Naive thymus-derived CD8-positive, alpha-beta T cell (primary cell): ENCODE results near the gene GPR162. TPM values are rescaled to one million over a fixed set of nuclear protein-coding genes. Genes with fewer than 3 reads are reported as not detected.
"Not testable (repeated sequence)": the region's sequence is repeated elsewhere in the genome, so short reads cannot be mapped to it uniquely, and the experiment has no call there.

Source experiments
- ATAC-seq, 2 donors: fragments of 150-1000 bp; cut with Tn5 transposase in 1 of 2; sonication (Bioruptor Pico), chemical (Tn5 transposase) in 1 of 2; 1 replicate in 1 of 2; 2 replicates in 1 of 2; pipeline ENCODE4 v1.10.0; 2021; ENCODE audit warnings: mild to moderate bottlenecking in 2 of 2, moderate library complexity in 2 of 2
- POLR2A ChIA-PET: fragments of 350-600 bp; sonication (Branson Sonifier 250); formaldehyde crosslinking; loops from one replicate; lab custom pipeline; 2021; ENCODE audit warnings: antibody characterized with exemption; lab: Charles Lee
- DNase-seq, 10 donors: peaks; one replicate each; pipeline versions ENCODE4 v3.0.0 to v3.0.0-alpha.2; 2020 to 2022
- H3K27ac Mint-ChIP-seq, 10 donors: one replicate each; pipeline ENCODE4 v1.8.0; 2020 to 2022; ENCODE audit warnings: mild to moderate bottlenecking in 10 of 10, mixed read lengths in 10 of 10, moderate library complexity in 4 of 10, inconsistent platforms in 1 of 10
- H3K27me3 Mint-ChIP-seq, 5 donors: one replicate each; pipeline ENCODE4 v1.8.0; 2021 to 2022; ENCODE audit warnings: mixed read lengths in 5 of 5
- H3K36me3 Mint-ChIP-seq, 3 donors: one replicate each; pipeline ENCODE4 v1.8.0; 2020 to 2022; ENCODE audit warnings: mixed read lengths in 3 of 3, mild to moderate bottlenecking in 2 of 3, inconsistent platforms in 1 of 3
- H3K4me1 Mint-ChIP-seq, 4 donors: one replicate each; pipeline ENCODE4 v1.8.0; 2021 to 2022; ENCODE audit warnings: mixed read lengths in 4 of 4
- H3K4me3 Mint-ChIP-seq, 10 donors: one replicate each; pipeline ENCODE4 v1.8.0; 2020 to 2022; ENCODE audit warnings: mild to moderate bottlenecking in 10 of 10, mixed read lengths in 10 of 10, moderate library complexity in 6 of 10, inconsistent platforms in 1 of 10
- H3K9me3 Mint-ChIP-seq, 9 donors: one replicate each; pipeline ENCODE4 v1.8.0; 2020 to 2022; ENCODE audit warnings: mixed read lengths in 9 of 9, mild to moderate bottlenecking in 3 of 9, inconsistent platforms in 1 of 9, moderate library complexity in 1 of 9
- polyA plus RNA-seq, 3 donors: library from polyadenylated mRNA; unstranded; fragments of 300-500 nt; fragmentation: Illumina TruSeq; gene quantifications; one replicate each; pipeline ENCODE4 v1.2.3, GENCODE V29; 2021
- total RNA-seq, 8 experiments: library from RNA in 2 of 8; stranded (reverse) in 2 of 8; gene quantifications; one replicate each; pipeline ENCODE4 v1.2.3 and lab custom pipeline; 2021 to 2026

GPR162 gene
- total and polyA plus RNA-seq, 5 experiments from 2014 or later: not detected

- no peaks in the 10 kb centered on the region for H3K27me3 Mint-ChIP-seq
- POLR2A ChIA-PET: interaction anchor here (0.9 to 6.5 kb wide), 11 partner anchors 8 to 226 kb away, joined by 3 to 119 read pairs (median 16); partner anchors contain the start of genes C12orf57, MLF2, P3H3 and RNU7-1
- H3K9me3 Mint-ChIP-seq: no peaks in the 10 kb centered on the region
- peak overlapping the region in 8 of 10 donors; percentile 33 to 100 (median 98) for H3K27ac Mint-ChIP-seq
- peaks cover 23 to 33% (median 25%) of the 10 kb centered on the region in 4 donors for H3K4me1 Mint-ChIP-seq
- H3K36me3 Mint-ChIP-seq: peaks cover 4 to 35% (median 15%) of the 10 kb centered on the region in 3 donors
- ATAC-seq: no peak
- peak overlapping the region; percentile 86 to 100 (median 96) for H3K4me3 Mint-ChIP-seq
- DNase-seq: no peak
Measured at GRCh38 chr12:6853626-6854025, 32.0 kb downstream of the GPR162 start.

DNA sequence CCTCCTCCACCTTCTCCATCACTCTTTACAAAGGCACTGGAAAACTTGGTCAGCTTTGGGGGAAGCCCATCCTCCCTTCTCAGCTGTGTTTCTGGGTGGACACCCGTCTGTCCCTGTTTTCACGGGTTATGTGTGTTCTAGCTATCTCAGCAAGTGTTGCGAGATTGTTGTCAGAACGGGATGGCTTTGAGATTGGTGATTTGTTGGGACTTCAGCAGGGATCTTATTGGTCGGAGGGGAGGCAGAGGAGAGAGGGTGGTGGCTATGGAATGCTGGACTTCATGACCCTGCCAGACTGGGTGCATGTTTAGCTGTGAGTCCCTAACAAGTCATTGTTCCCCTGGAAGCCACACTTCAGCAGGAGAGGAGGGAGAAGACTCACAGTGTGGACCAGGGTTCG is 32.4 kb downstream of the GPR162 start:
- peaks cover 4 to 36% (median 15%) of the 10 kb centered on the region in 3 donors for H3K36me3 Mint-ChIP-seq
- H3K9me3 Mint-ChIP-seq: no peaks in the 10 kb centered on the region
- ATAC-seq: no peak
- H3K4me3 Mint-ChIP-seq: peak overlapping the region in 6 of 10 donors; percentile 8 to 98 (median 90)
- peaks cover 23 to 33% (median 25%) of the 10 kb centered on the region in 4 donors for H3K4me1 Mint-ChIP-seq
- peak overlapping the region in 9 of 10 donors; percentile 33 to 100 (median 91) for H3K27ac Mint-ChIP-seq
- POLR2A ChIA-PET: interaction anchor here (1.2 to 6.5 kb wide), 5 partner anchors 12 to 165 kb away, joined by 4 to 119 read pairs (median 35); partner anchors contain the start of genes C12orf57, P3H3, RNU7-1 and SPSB2
- no peak for DNase-seq
- no peaks in the 10 kb centered on the region for H3K27me3 Mint-ChIP-seq

- no peaks in the 10 kb centered on the region for H3K27me3 Mint-ChIP-seq
- no peaks in the 10 kb centered on the region for H3K9me3 Mint-ChIP-seq
- no peak overlapping the region for H3K4me3 Mint-ChIP-seq
- DNase-seq (no peak), ATAC-seq (no peak)
- H3K36me3 Mint-ChIP-seq: peaks cover 4 to 47% (median 16%) of the 10 kb centered on the region in 3 donors
- POLR2A ChIA-PET: interaction anchor here (6.5 kb wide), 1 partner anchor 11 kb away, joined by 119 read pairs; the partner anchor contains the start of gene TPI1
- peaks cover 23 to 33% (median 25%) of the 10 kb centered on the region in 4 donors for H3K4me1 Mint-ChIP-seq
- peak overlapping the region in 1 of 10 donors; percentile 12 for H3K27ac Mint-ChIP-seq
Measured at GRCh38 chr12:6855322-6855721, 33.7 kb downstream of the GPR162 start.

GRCh38 chr12:6858799-6859198 is 37.2 kb downstream of the GPR162 start:
- Mint-ChIP-seq H3K27ac (no peak overlapping the region), H3K27me3 (no peaks in the 10 kb centered on the region), H3K4me1 (peaks cover 6 to 19% (median 10%) of the 10 kb centered on the region in 4 donors), H3K9me3 (no peaks in the 10 kb centered on the region), H3K36me3 (peaks cover 9 to 77% (median 28%) of the 10 kb centered on the region in 3 donors), H3K4me3 (no peak overlapping the region)
- DNase-seq (no peak), ATAC-seq (no peak)
- POLR2A ChIA-PET: interaction anchor here (0.9 to 1.2 kb wide), 3 partner anchors 8 to 14 kb away, joined by 3 read pairs; partner anchors contain the start of genes SPSB2 and TPI1

- Mint-ChIP-seq H3K4me1 (peaks cover 0 to 9% (median 4%) of the 10 kb centered on the region in 4 donors), H3K9me3 (no peaks in the 10 kb centered on the region), H3K27ac (no peak overlapping the region), H3K4me3 (no peak overlapping the region), H3K27me3 (no peaks in the 10 kb centered on the region), H3K36me3 (peaks cover 9 to 79% (median 30%) of the 10 kb centered on the region in 3 donors)
- DNase-seq (no peak), ATAC-seq (no peak)
- POLR2A ChIA-PET: interaction anchor here (0.6 to 1.4 kb wide), 2 partner anchors 8 to 233 kb away, joined by 4 to 6 read pairs; partner anchors contain the start of gene USP5
Measured at GRCh38 chr12:6860116-6860515, 38.5 kb downstream of the GPR162 start.

GRCh38 chr12:6860942-6861341 is 39.3 kb downstream of the GPR162 start:
- ATAC-seq: no peak
- Mint-ChIP-seq H3K36me3 (peaks cover 9 to 79% (median 30%) of the 10 kb centered on the region in 3 donors), H3K4me1 (peaks cover 0 to 9% (median 3%) of the 10 kb centered on the region in 4 donors), H3K27me3 (no peaks in the 10 kb centered on the region), H3K4me3 (no peak overlapping the region), H3K9me3 (no peaks in the 10 kb centered on the region), H3K27ac (peak overlapping the region in 2 of 10 donors; percentile 57 to 76)
- POLR2A ChIA-PET: interaction anchor here (0.6 to 1.6 kb wide), 3 partner anchors 9 to 20 kb away, joined by 3 to 12 read pairs (median 4); partner anchors contain the start of genes CDCA3, SPSB2 and USP5
- DNase-seq: no peak

DNA sequence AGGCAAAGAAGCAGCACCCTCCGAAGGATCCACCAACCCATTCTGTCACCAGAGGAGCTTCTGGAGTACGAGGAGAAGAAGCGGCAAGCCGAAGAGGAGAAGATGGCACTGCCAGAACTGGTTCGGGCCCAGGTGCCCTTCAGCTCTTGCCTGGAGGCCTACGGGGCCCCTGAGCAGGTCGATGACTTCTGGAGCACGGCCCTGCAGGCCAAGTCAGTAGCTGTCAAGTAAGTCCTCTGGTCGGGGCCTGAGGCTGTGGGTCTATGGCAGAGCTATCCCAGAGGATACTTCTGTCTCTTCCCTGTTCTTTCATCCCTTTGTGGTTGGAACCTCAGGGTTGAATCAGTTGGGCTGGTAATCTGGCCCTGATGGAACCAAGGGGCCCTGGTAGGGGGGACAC is 39.8 kb downstream of the GPR162 start:
- ATAC-seq: no peak
- no peak overlapping the region for H3K4me3 Mint-ChIP-seq
- H3K27me3 Mint-ChIP-seq: no peaks in the 10 kb centered on the region
- peak overlapping the region in 2 of 10 donors; percentile 57 to 76 for H3K27ac Mint-ChIP-seq
- H3K4me1 Mint-ChIP-seq: peaks cover under 1 to 13% (median 5%) of the 10 kb centered on the region in 4 donors
- peaks cover 9 to 75% (median 30%) of the 10 kb centered on the region in 3 donors for H3K36me3 Mint-ChIP-seq
- no peak for DNase-seq
- POLR2A ChIA-PET: interaction anchor here (1.6 kb wide), 2 partner anchors 9 to 11 kb away, joined by 4 to 12 read pairs; partner anchors contain the start of genes CDCA3, SPSB2 and USP5
- no peaks in the 10 kb centered on the region for H3K9me3 Mint-ChIP-seq

- DNase-seq (no peak), ATAC-seq (no peak)
- no peak overlapping the region for H3K4me3 Mint-ChIP-seq
- H3K9me3 Mint-ChIP-seq: no peaks in the 10 kb centered on the region
- H3K27me3 Mint-ChIP-seq: no peaks in the 10 kb centered on the region
- no peak overlapping the region for H3K27ac Mint-ChIP-seq
- H3K4me1 Mint-ChIP-seq: peaks cover 3 to 20% (median 8%) of the 10 kb centered on the region in 4 donors
- H3K36me3 Mint-ChIP-seq: peaks cover 5 to 58% (median 18%) of the 10 kb centered on the region in 3 donors
- POLR2A ChIA-PET: interaction anchor here (1.1 to 7.2 kb wide), 2 partner anchors 9 to 13 kb away, joined by 3 to 119 read pairs; partner anchors contain the start of genes CDCA3 and USP5
Measured at GRCh38 chr12:6863033-6863432, 41.4 kb downstream of the GPR162 start.

- ATAC-seq (no peak), DNase-seq (no peak)
- H3K27me3 Mint-ChIP-seq: no peaks in the 10 kb centered on the region
- H3K4me3 Mint-ChIP-seq: no peak overlapping the region
- no peaks in the 10 kb centered on the region for H3K9me3 Mint-ChIP-seq
- H3K27ac Mint-ChIP-seq: no peak overlapping the region
- peaks cover 11 to 27% (median 15%) of the 10 kb centered on the region in 4 donors for H3K4me1 Mint-ChIP-seq
- POLR2A ChIA-PET: interaction anchor here (1.1 to 7.2 kb wide), 3 partner anchors 9 to 13 kb away, joined by 3 to 119 read pairs (median 6); partner anchors contain the start of genes CDCA3, SPSB2 and USP5
- peaks cover 5 to 52% (median 15%) of the 10 kb centered on the region in 3 donors for H3K36me3 Mint-ChIP-seq
Measured at GRCh38 chr12:6863586-6864321, 42.1 kb downstream of the GPR162 start.

- H3K9me3 Mint-ChIP-seq, H3K27me3 Mint-ChIP-seq, ATAC-seq, DNase-seq: not testable (repeated sequence)
- peaks cover 21 to 43% (median 29%) of the 10 kb centered on the region in 4 donors for H3K4me1 Mint-ChIP-seq
- H3K27ac Mint-ChIP-seq: peak overlapping the region in 7 of 10 donors; percentile 15 to 93 (median 73)
- peaks cover 5 to 52% (median 14%) of the 10 kb centered on the region in 3 donors for H3K36me3 Mint-ChIP-seq
- H3K4me3 Mint-ChIP-seq: peak overlapping the region in 7 of 10 donors; percentile 6 to 95 (median 46)
- POLR2A ChIA-PET: interaction anchor here (1.0 to 7.2 kb wide), 3 partner anchors 8 to 72 kb away, joined by 3 to 119 read pairs (median 6); partner anchors contain the start of genes CDCA3, SPSB2 and USP5
Measured at GRCh38 chr12:6865307-6865706, 43.7 kb downstream of the GPR162 start.

- Mint-ChIP-seq H3K36me3 (peaks cover 5 to 49% (median 7%) of the 10 kb centered on the region in 3 donors), H3K4me3 (peak overlapping the region; percentile 83 to 95 (median 88)), H3K27me3 (no peaks in the 10 kb centered on the region), H3K9me3 (no peaks in the 10 kb centered on the region), H3K27ac (peak overlapping the region in 9 of 10 donors; percentile 72 to 96 (median 89)), H3K4me1 (peaks cover 25 to 51% (median 39%) of the 10 kb centered on the region in 4 donors)
- peak in 6 of 10 donors; percentile 5 to 70 (median 27) for DNase-seq
- POLR2A ChIA-PET: interaction anchor here (1.0 to 7.2 kb wide), 13 partner anchors 8 to 243 kb away, joined by 3 to 119 read pairs (median 7); partner anchors contain the start of genes C12orf57, C1RL, CDCA3 and EMG1
- no peak for ATAC-seq
Measured at GRCh38 chr12:6866163-6866919, 44.7 kb downstream of the GPR162 start.
